ENCODE measurements around the gene SNX12.

Gene SNX12

GRCh38 chrX:71068044-71068918, at the start of gene SNX12:
TSS of gene SNX12 (minus strand) at chrX:71068334. CDS start at chrX:71068306, 28 bp downstream.
- DNase-seq (ENCODE audit: low spot score) = peak; percentile 73

GRCh38 chrX:71117358-71117757, 49.2 kb upstream of the SNX12 start:
- no peak for DNase-seq (ENCODE audit: low spot score)

GRCh38 chrX:71111921-71112431, 43.8 kb upstream of the SNX12 start:
- DNase-seq (ENCODE audit: low spot score) = no peak

GRCh38 chrX:71111141-71111843, 43.2 kb upstream of the SNX12 start, which contains the start of gene IL2RG:
TSS of gene IL2RG (minus strand) at chrX:71111577. CDS start at chrX:71111539, 38 bp downstream.
- DNase-seq (ENCODE audit: low spot score) = peak; percentile 36

GRCh38 chrX:71109051-71109450, 40.9 kb upstream of the SNX12 start:
- no peak for DNase-seq (ENCODE audit: low spot score)

- DNase-seq (ENCODE audit: low spot score) = no peak
Observed at GRCh38 chrX:71107762-71108360, 39.7 kb upstream of the SNX12 start.

- DNase-seq (ENCODE audit: low spot score) = no peak
Observed at GRCh38 chrX:71107245-71107644, 39.1 kb upstream of the SNX12 start.

GRCh38 chrX:71106427-71106826, 38.3 kb upstream of the SNX12 start, which contains the start of gene CXorf65:
TSS of gene CXorf65 (minus strand) at chrX:71106740. CDS start at chrX:71106556, 184 bp downstream.
- peak; percentile 48 for DNase-seq (ENCODE audit: low spot score)

- no peak for DNase-seq (ENCODE audit: low spot score)
Observed at GRCh38 chrX:71105628-71106027, 37.5 kb upstream of the SNX12 start.

- no peak for DNase-seq (ENCODE audit: low spot score)
Observed at GRCh38 chrX:71103110-71103983, 35.2 kb upstream of the SNX12 start.

GRCh38 chrX:71102292-71102691, 34.2 kb upstream of the SNX12 start:
- DNase-seq (ENCODE audit: low spot score) = no peak

- DNase-seq (ENCODE audit: low spot score) = no peak
Observed at GRCh38 chrX:71100581-71101505, 32.7 kb upstream of the SNX12 start.

- no peak for DNase-seq (ENCODE audit: low spot score)
Observed at GRCh38 chrX:71099736-71100135, 31.6 kb upstream of the SNX12 start.

GRCh38 chrX:71098951-71099506, 30.9 kb upstream of the SNX12 start:
- DNase-seq (ENCODE audit: low spot score) = no peak

- DNase-seq (ENCODE audit: low spot score) = peak; percentile 87
Observed at GRCh38 chrX:71098302-71098701, 30.2 kb upstream of the SNX12 start.

GRCh38 chrX:71096760-71097032, 28.6 kb upstream of the SNX12 start:
- peak; percentile 44 for DNase-seq (ENCODE audit: low spot score)

GRCh38 chrX:71095981-71096759, 28.0 kb upstream of the SNX12 start:
- peak; percentile 72 for DNase-seq (ENCODE audit: low spot score)

- DNase-seq (ENCODE audit: low spot score) = peak; percentile 92
Observed at GRCh38 chrX:71095555-71095980, 27.4 kb upstream of the SNX12 start, which contains the start of gene FOXO4. TSS of gene FOXO4 (plus strand) at chrX:71095851. CDS start at chrX:71096529, 678 bp downstream.

GRCh38 chrX:71095033-71095432, 26.9 kb upstream of the SNX12 start:
- DNase-seq (ENCODE audit: low spot score) = no peak

Measured in hematopoietic multipotent progenitor cell treated with erythropoietin and hydrocortisone succinate and interleukin-3 and kit ligand, for 17 days (in vitro differentiated cells).